ENCODE results near the gene EXOC3L4. TPM values are rescaled to one million over a fixed set of nuclear protein-coding genes. Genes with fewer than 3 reads are reported as not detected.

The EXOC3L4 gene
- total and polyA plus RNA-seq, 9 donors, result 0.33 to 1.2 (median 0.85) TPM; not detected in 3

GRCh38 chr14:103072595-103073366, 21.7 kb upstream of the EXOC3L4 start:
- intact Hi-C loops (cut with DNase I), result loop anchor here in 2 of 4 donors (10.0 kb wide), 1 partner anchor 222 kb away; no protein-coding TSS in a partner anchor
- H3K27me3 ChIP-seq, result no peaks in the 10 kb centered on the region
- H3K9me3 ChIP-seq, result no peaks in the 10 kb centered on the region
- 75 to 77% (median 77%) methylated on average over 21 of the region's 21 CpGs for WGBS, 3 donors
- H3K4me1 ChIP-seq (ENCODE audit: insufficient read depth), result peaks cover 3% of the 10 kb centered on the region
- DNase-seq, result no peak
- H3K36me3 ChIP-seq, result no peaks in the 10 kb centered on the region
- no peak overlapping the region for H3K27ac ChIP-seq
- TF ChIP-seq, protein P1, sequence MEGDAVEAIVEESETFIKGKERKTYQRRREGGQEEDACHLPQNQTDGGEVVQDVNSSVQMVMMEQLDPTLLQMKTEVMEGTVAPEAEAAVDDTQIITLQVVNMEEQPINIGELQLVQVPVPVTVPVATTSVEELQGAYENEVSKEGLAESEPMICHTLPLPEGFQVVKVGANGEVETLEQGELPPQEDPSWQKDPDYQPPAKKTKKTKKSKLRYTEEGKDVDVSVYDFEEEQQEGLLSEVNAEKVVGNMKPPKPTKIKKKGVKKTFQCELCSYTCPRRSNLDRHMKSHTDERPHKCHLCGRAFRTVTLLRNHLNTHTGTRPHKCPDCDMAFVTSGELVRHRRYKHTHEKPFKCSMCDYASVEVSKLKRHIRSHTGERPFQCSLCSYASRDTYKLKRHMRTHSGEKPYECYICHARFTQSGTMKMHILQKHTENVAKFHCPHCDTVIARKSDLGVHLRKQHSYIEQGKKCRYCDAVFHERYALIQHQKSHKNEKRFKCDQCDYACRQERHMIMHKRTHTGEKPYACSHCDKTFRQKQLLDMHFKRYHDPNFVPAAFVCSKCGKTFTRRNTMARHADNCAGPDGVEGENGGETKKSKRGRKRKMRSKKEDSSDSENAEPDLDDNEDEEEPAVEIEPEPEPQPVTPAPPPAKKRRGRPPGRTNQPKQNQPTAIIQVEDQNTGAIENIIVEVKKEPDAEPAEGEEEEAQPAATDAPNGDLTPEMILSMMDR (IDR thresholded peaks at IDR 0.05), result no peak
- TF ChIP-seq POLR2A (IDR thresholded peaks at IDR 0.05) (no peak), EP300 (IDR thresholded peaks at IDR 0.05) (no peak)
- no peak overlapping the region for H3K4me3 ChIP-seq

- Histone ChIP-seq H3K4me1 (ENCODE audit: insufficient read depth) (peaks cover 3% of the 10 kb centered on the region), H3K27me3 (no peaks in the 10 kb centered on the region), H3K36me3 (no peaks in the 10 kb centered on the region), H3K27ac (no peak overlapping the region), H3K9me3 (no peaks in the 10 kb centered on the region), H3K4me3 (no peak overlapping the region)
- WGBS, 3 donors, result 77 to 85% (median 77%) methylated on average over 9 to 14 of the region's 14 CpGs
- peak in 1 of 5 donors; percentile 21 for DNase-seq
- intact Hi-C loops (cut with DNase I), result loop anchor here in 2 of 4 donors (10.0 kb wide), 1 partner anchor 221 kb away; no protein-coding TSS in a partner anchor
- TF ChIP-seq, protein P1 (IDR thresholded peaks at IDR 0.05), result no peak
- no peak for TF ChIP-seq EP300 (IDR thresholded peaks at IDR 0.05)
- TF ChIP-seq POLR2A (IDR thresholded peaks at IDR 0.05), result no peak
These were observed 21.1 kb upstream of the EXOC3L4 start for GRCh38 chr14:103073367-103073875.

DNA sequence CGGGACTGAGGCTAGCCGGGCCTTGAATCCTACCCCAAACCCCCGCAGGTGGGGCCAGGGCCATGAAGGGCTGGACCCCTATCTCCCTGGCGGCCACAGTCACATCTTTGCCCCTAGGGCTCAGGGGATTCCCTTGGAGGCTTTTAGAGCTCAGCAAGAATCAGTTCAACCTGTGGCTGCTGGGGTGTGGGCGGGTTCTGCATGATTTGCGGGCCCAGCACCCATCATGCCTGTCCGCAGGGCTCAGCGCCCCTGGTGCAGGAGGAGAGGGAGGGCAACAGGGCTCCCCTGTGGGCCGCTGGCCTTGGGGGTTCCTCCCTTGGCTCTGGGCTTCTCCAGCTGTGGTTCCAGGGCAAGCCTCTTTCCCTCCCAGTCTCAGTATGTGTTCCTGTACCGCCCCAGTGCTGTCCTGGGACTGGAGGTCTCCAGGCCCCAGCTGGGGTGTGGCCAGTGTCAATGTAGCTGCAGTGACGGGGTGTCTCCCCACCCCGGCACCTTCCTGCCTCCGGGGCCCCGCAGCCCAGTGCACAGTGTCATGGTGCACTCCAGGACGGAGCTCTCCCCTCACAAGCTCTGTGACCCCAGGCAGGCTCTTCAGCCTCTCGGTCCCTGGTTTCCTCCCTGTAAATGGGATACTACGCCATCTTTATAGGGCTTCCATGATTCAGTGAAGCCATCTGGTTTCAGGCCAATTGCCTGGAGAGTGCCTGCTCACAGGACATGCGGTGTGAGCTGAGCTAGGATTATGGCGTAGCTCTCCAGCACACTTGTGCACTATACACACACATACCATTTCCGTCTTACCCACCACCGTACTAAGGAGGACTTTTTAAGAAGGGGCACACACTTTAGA, 20.4 kb upstream of the EXOC3L4 start:
- no peaks in the 10 kb centered on the region for H3K27me3 ChIP-seq
- peak in 2 of 5 donors; percentile 22 to 38 for DNase-seq
- TF ChIP-seq, protein P1 (IDR thresholded peaks at IDR 0.05), result no peak
- TF ChIP-seq POLR2A (IDR thresholded peaks at IDR 0.05) (no peak), EP300 (IDR thresholded peaks at IDR 0.05) (no peak)
- peaks cover 3% of the 10 kb centered on the region for H3K4me1 ChIP-seq (ENCODE audit: insufficient read depth)
- H3K27ac ChIP-seq, result no peak overlapping the region
- 72 to 81% (median 77%) methylated on average over 17 to 21 of the region's 21 CpGs for WGBS, 3 donors
- intact Hi-C loops (cut with DNase I), result loop anchor here in 2 of 4 donors (10.0 kb wide), 1 partner anchor 221 kb away; no protein-coding TSS in a partner anchor
- H3K9me3 ChIP-seq, result no peaks in the 10 kb centered on the region
- no peak overlapping the region for H3K4me3 ChIP-seq
- no peaks in the 10 kb centered on the region for H3K36me3 ChIP-seq

- TF ChIP-seq EP300 (IDR thresholded peaks at IDR 0.05) (no peak), POLR2A (IDR thresholded peaks at IDR 0.05) (no peak)
- TF ChIP-seq, protein P1 (IDR thresholded peaks at IDR 0.05), result no peak
- Histone ChIP-seq H3K36me3 (no peaks in the 10 kb centered on the region), H3K27ac (peak overlapping the region in 1 of 2 donors; percentile 25), H3K4me3 (no peak overlapping the region), H3K27me3 (no peaks in the 10 kb centered on the region), H3K4me1 (ENCODE audit: insufficient read depth) (peaks cover 3% of the 10 kb centered on the region), H3K9me3 (no peaks in the 10 kb centered on the region)
- WGBS, 3 donors, result 20 to 22% (median 21%) methylated on average over 21 of the region's 21 CpGs
- intact Hi-C loops (cut with DNase I), result loop anchor here in 2 of 4 donors (10.0 kb wide), 1 partner anchor 220 kb away; no protein-coding TSS in a partner anchor
- DNase-seq, result peak; percentile 38 to 71 (median 63)
These were observed 19.7 kb upstream of the EXOC3L4 start for GRCh38 chr14:103074729-103075367.

Measured in ovary (tissue), 9 donors.